ENCODE results near the gene SLC16A2. TPM values are rescaled to one million over a fixed set of nuclear protein-coding genes. Genes with fewer than 3 reads are reported as not detected.

SLC16A2 gene
- total and polyA plus RNA-seq, 2 donors from 2014 or later: 13.8 to 17.2 TPM

GRCh38 chrX:74423289-74423998, 2.2 kb downstream of the SLC16A2 start:
- no peaks in the 10 kb centered on the region for H3K9me3 ChIP-seq (ENCODE audit: control insufficient read depth in 2 of 3, insufficient read depth in 1 of 3, low read length in 3 of 3)
- H3K27ac ChIP-seq (ENCODE audit: low read depth in 2 of 2, low read length in 2 of 2): no peak overlapping the region
- DNase-seq (peak in 4 of 5 donors; percentile 10 to 40 (median 25)), FAIRE-seq (no peak)
- peak overlapping the region in 1 of 3 donors; percentile 46 for H3K9ac ChIP-seq (ENCODE audit: low read length in 3 of 3)
- H3K36me3 ChIP-seq (ENCODE audit: control insufficient read depth in 2 of 3, insufficient read depth in 3 of 3, low read length in 3 of 3): no peaks in the 10 kb centered on the region
- no peaks in the 10 kb centered on the region for H3K27me3 ChIP-seq (ENCODE audit: control insufficient read depth, insufficient read depth, low read length)
- TF ChIP-seq CTCF (IDR thresholded peaks at IDR 0.05; ENCODE audit: borderline replicate concordance, extremely low read depth, insufficient read depth): no peak
- H3K4me3 ChIP-seq (ENCODE audit: low read length in 3 of 3): peak overlapping the region in 1 of 3 donors; percentile 54
- intact Hi-C loops (cut with DNase I): no loop called here
- peaks cover 0 to 3% (median 0%) of the 10 kb centered on the region in 3 donors for H3K4me1 ChIP-seq (ENCODE audit: control insufficient read depth in 2 of 3, insufficient read depth in 2 of 3, low read depth in 1 of 3, low read length in 3 of 3)

GRCh38 chrX:74426071-74426470, 4.8 kb downstream of the SLC16A2 start:
- Histone ChIP-seq H3K27ac (ENCODE audit: low read depth in 2 of 2, low read length in 2 of 2) (no peak overlapping the region), H3K4me3 (ENCODE audit: low read length in 3 of 3) (no peak overlapping the region), H3K9ac (ENCODE audit: low read length in 3 of 3) (no peak overlapping the region), H3K4me1 (ENCODE audit: control insufficient read depth in 2 of 3, insufficient read depth in 2 of 3, low read depth in 1 of 3, low read length in 3 of 3) (peaks cover 0 to 3% (median 0%) of the 10 kb centered on the region in 3 donors), H3K27me3 (ENCODE audit: control insufficient read depth, insufficient read depth, low read length) (peaks cover 2% of the 10 kb centered on the region), H3K9me3 (ENCODE audit: control insufficient read depth in 2 of 3, insufficient read depth in 1 of 3, low read length in 3 of 3) (no peaks in the 10 kb centered on the region), H3K36me3 (ENCODE audit: control insufficient read depth in 2 of 3, insufficient read depth in 3 of 3, low read length in 3 of 3) (no peaks in the 10 kb centered on the region)
- DNase-seq: no peak
- no peak for TF ChIP-seq CTCF (IDR thresholded peaks at IDR 0.05; ENCODE audit: borderline replicate concordance, extremely low read depth, insufficient read depth)
- intact Hi-C loops (cut with DNase I): no loop called here
- FAIRE-seq: no peak

- no peak for FAIRE-seq
- no peak overlapping the region for H3K4me3 ChIP-seq (ENCODE audit: low read length in 3 of 3)
- DNase-seq: no peak
- H3K9ac ChIP-seq (ENCODE audit: low read length in 3 of 3): no peak overlapping the region
- H3K27me3 ChIP-seq (ENCODE audit: control insufficient read depth, insufficient read depth, low read length): peaks cover 2% of the 10 kb centered on the region
- peaks cover 0 to 3% (median 0%) of the 10 kb centered on the region in 3 donors for H3K4me1 ChIP-seq (ENCODE audit: control insufficient read depth in 2 of 3, insufficient read depth in 2 of 3, low read depth in 1 of 3, low read length in 3 of 3)
- TF ChIP-seq CTCF (IDR thresholded peaks at IDR 0.05; ENCODE audit: borderline replicate concordance, extremely low read depth, insufficient read depth): no peak
- H3K36me3 ChIP-seq (ENCODE audit: control insufficient read depth in 2 of 3, insufficient read depth in 3 of 3, low read length in 3 of 3): no peaks in the 10 kb centered on the region
- intact Hi-C loops (cut with DNase I): no loop called here
- no peaks in the 10 kb centered on the region for H3K9me3 ChIP-seq (ENCODE audit: control insufficient read depth in 2 of 3, insufficient read depth in 1 of 3, low read length in 3 of 3)
- no peak overlapping the region for H3K27ac ChIP-seq (ENCODE audit: low read depth in 2 of 2, low read length in 2 of 2)
Observed at GRCh38 chrX:74426615-74427014, 5.3 kb downstream of the SLC16A2 start.
